H9 (cell line): ENCODE results near the gene SLK. TPM values are rescaled to one million over a fixed set of nuclear protein-coding genes. Genes with fewer than 3 reads are reported as not detected.

Experiments used
- DNase-seq: peaks from one replicate; pipeline ENCODE4 v3.0.0-alpha.2; 2017
- H2AFZ ChIP-seq: one replicate; pipeline ENCODE4 v1.6.1; 2013; ENCODE audit warnings: mild to moderate bottlenecking, low read length, control low read depth, moderate library complexity
- H2AK5ac ChIP-seq: 2 replicates; pipeline ENCODE4 v1.6.1; 2013; ENCODE audit warnings: low read length, control low read depth, mixed read lengths; ENCODE audit not compliant: insufficient read length
- H2BK120ac ChIP-seq: one replicate; pipeline ENCODE4 v1.6.1; 2013; ENCODE audit warnings: low read depth, mild to moderate bottlenecking, low read length, control low read depth, inconsistent platforms; ENCODE audit not compliant: poor library complexity, severe bottlenecking
- H2BK12ac ChIP-seq: 2 replicates; pipeline ENCODE4 v1.6.1; 2013; ENCODE audit warnings: low read length, control low read depth, mixed read lengths, low read depth; ENCODE audit not compliant: insufficient read length
- H2BK15ac ChIP-seq: 2 replicates; pipeline ENCODE4 v1.6.1; 2013; ENCODE audit warnings: low read depth, low read length, control low read depth
- H2BK20ac ChIP-seq: one replicate; pipeline ENCODE4 v1.6.1; 2013; ENCODE audit warnings: low read depth, mild to moderate bottlenecking, low read length, control low read depth, inconsistent platforms; ENCODE audit not compliant: poor library complexity, severe bottlenecking
- H2BK5ac ChIP-seq: 2 replicates; pipeline ENCODE4 v1.6.1; 2013; ENCODE audit warnings: low read length, control low read depth, mixed read lengths; ENCODE audit not compliant: insufficient read length
- H3K14ac ChIP-seq: 2 replicates; pipeline ENCODE4 v1.6.1; 2013; ENCODE audit warnings: low read length, control low read depth; ENCODE audit not compliant: insufficient read depth
- H3K18ac ChIP-seq: 2 replicates; pipeline ENCODE4 v1.6.1; 2013; ENCODE audit warnings: low read depth, mild to moderate bottlenecking, mixed read lengths, low read length, control low read depth; ENCODE audit not compliant: insufficient read length
- H3K23ac ChIP-seq: 2 replicates; pipeline ENCODE4 v1.6.1; 2013; ENCODE audit warnings: low read length, control low read depth, mixed read lengths, low read depth; ENCODE audit not compliant: insufficient read length
- H3K23me2 ChIP-seq: 2 replicates; pipeline ENCODE4 v1.6.1; 2013; ENCODE audit warnings: low read depth, mild to moderate bottlenecking, mixed read lengths, low read length, control low read depth; ENCODE audit not compliant: insufficient read length, poor library complexity, severe bottlenecking
- H3K27ac ChIP-seq: 2 replicates; pipeline ENCODE4 v1.5.1; 2013; ENCODE audit warnings: low read length, control low read depth, mixed read lengths, low read depth; ENCODE audit not compliant: insufficient read length
- H3K27me3 ChIP-seq: 2 replicates; pipeline ENCODE4 v1.6.1; 2013; ENCODE audit warnings: low read length, control low read depth, inconsistent platforms; ENCODE audit not compliant: insufficient read depth
- H3K4ac ChIP-seq: 2 replicates; pipeline ENCODE4 v1.6.1; 2013; ENCODE audit warnings: low read depth, mild to moderate bottlenecking, control low read depth, inconsistent platforms, low read length, moderate library complexity
- H3K4me1 ChIP-seq: 2 replicates; pipeline ENCODE4 v1.6.1; 2013; ENCODE audit warnings: low read length, control low read depth, inconsistent platforms; ENCODE audit not compliant: insufficient read depth
- H3K4me2 ChIP-seq: 2 replicates; pipeline ENCODE4 v1.6.1; 2013; ENCODE audit warnings: low read length, control low read depth, mixed read lengths; ENCODE audit not compliant: insufficient read length, insufficient read depth
- H3K56ac ChIP-seq: 2 replicates; pipeline ENCODE4 v1.6.1; 2013; ENCODE audit warnings: low read depth, mild to moderate bottlenecking, mixed read lengths, low read length, control low read depth; ENCODE audit not compliant: insufficient read length
- H3K79me1 ChIP-seq: 2 replicates; pipeline ENCODE4 v1.6.1; 2013; ENCODE audit warnings: low read depth, mild to moderate bottlenecking, moderate library complexity, low read length, control low read depth, inconsistent platforms; ENCODE audit not compliant: insufficient read depth, poor library complexity, severe bottlenecking
- H3K79me2 ChIP-seq: 2 replicates; pipeline ENCODE4 v1.6.1; 2013; ENCODE audit warnings: low read length, control low read depth, inconsistent platforms; ENCODE audit not compliant: insufficient read depth
- H3K9ac ChIP-seq: 2 replicates; pipeline ENCODE4 v1.6.1; 2013; ENCODE audit warnings: low read length, control low read depth, mixed read lengths; ENCODE audit not compliant: insufficient read length; ENCODE audit errors: extremely low read depth
- H3K9me3 ChIP-seq: one replicate; pipeline ENCODE4 v1.6.1; 2013; ENCODE audit warnings: low read depth, low read length, inconsistent platforms; ENCODE audit not compliant: control insufficient read depth
- H3T11ph ChIP-seq: one replicate; pipeline ENCODE4 v1.6.1; 2013; ENCODE audit warnings: mild to moderate bottlenecking, low read length, control low read depth, inconsistent platforms
- H4K20me1 ChIP-seq: one replicate; pipeline ENCODE4 v1.6.1; 2013; ENCODE audit not compliant: control insufficient read depth, insufficient read length, insufficient read depth
- H4K5ac ChIP-seq: 2 replicates; pipeline ENCODE4 v1.6.1; 2013; ENCODE audit warnings: low read depth, mild to moderate bottlenecking, mixed read lengths, low read length, control low read depth; ENCODE audit not compliant: insufficient read length
- H4K8ac ChIP-seq: replicated peaks from 2 replicates; pipeline ENCODE4 v1.6.1; 2013; ENCODE audit warnings: low read length, control low read depth, mixed read lengths, low read depth; ENCODE audit not compliant: insufficient read length
- H4K91ac ChIP-seq: 2 replicates; pipeline ENCODE4 v1.6.1; 2013; ENCODE audit warnings: low read depth, mild to moderate bottlenecking, moderate library complexity, mixed read lengths, low read length, control low read depth; ENCODE audit not compliant: insufficient read length
- H3K27ac Mint-ChIP-seq, 3 experiments: 2 replicates in 2 of 3; 3 replicates in 1 of 3; pipeline ENCODE4 v1.8.0; 2020 to 2021; ENCODE audit warnings: mixed read lengths in 3 of 3, mild to moderate bottlenecking in 1 of 3, moderate library complexity in 1 of 3
- H3K27me3 Mint-ChIP-seq: 2 replicates; pipeline ENCODE4 v1.8.0; 2021; ENCODE audit warnings: low read depth, mild to moderate bottlenecking, moderate library complexity, mixed read lengths
- H3K36me3 Mint-ChIP-seq, 3 experiments: 2 replicates in 2 of 3; 3 replicates in 1 of 3; pipeline ENCODE4 v1.8.0; 2020 to 2021; ENCODE audit warnings: low read depth in 3 of 3, mixed read lengths in 3 of 3; ENCODE audit not compliant: insufficient read depth in 1 of 3
- H3K4me1 Mint-ChIP-seq, 2 experiments: 2 replicates each; pipeline ENCODE4 v1.8.0; 2020; ENCODE audit warnings: mixed read lengths in 2 of 2
- H3K4me3 Mint-ChIP-seq, 2 experiments: 2 replicates in 1 of 2; 3 replicates in 1 of 2; pipeline ENCODE4 v1.8.0; 2020 to 2021; ENCODE audit warnings: mild to moderate bottlenecking in 2 of 2, mixed read lengths in 2 of 2, moderate library complexity in 1 of 2
- H3K9me3 Mint-ChIP-seq, 2 experiments: 2 replicates in 1 of 2; 3 replicates in 1 of 2; pipeline ENCODE4 v1.8.0; 2020; ENCODE audit warnings: mild to moderate bottlenecking in 2 of 2, mixed read lengths in 2 of 2, moderate library complexity in 1 of 2
- CTCF ChIP-seq: fragments of 200-600 bp; sonication (generic); conservative IDR thresholded peaks from 3 replicates; pipeline ENCODE4 v1.8.0; 2021; ENCODE audit warnings: antibody characterized with exemption, mild to moderate bottlenecking
- WGBS: extraction: QIAGEN DNeasy Blood & Tissue Kit; methylation state at CpG from one replicate; pipeline ENCODE4 v1.1.7; 2013; ENCODE audit warnings: missing lambda C conversion rate, low lambda C conversion rate, mixed read lengths; ENCODE audit not compliant: insufficient read length; ENCODE audit errors: extremely low coverage; 5-methylcytosine and 5-hydroxymethylcytosine counted together
- total RNA-seq: library from RNA; stranded (reverse); gene quantifications from 2 replicates; pipeline ENCODE4 v1.2.1, GENCODE V29; 2021

SLK gene
- total RNA-seq, 1 experiment from 2014 or later = 21.0 TPM

GRCh38 chr10:104016661-104017060, 49.7 kb downstream of the SLK start:
- H3K27ac ChIP-seq = no peak overlapping the region
- no peaks in the 10 kb centered on the region for H3K79me1 ChIP-seq
- WGBS = no CpG with 5 or more reads among the region's 1 CpG
- no peak overlapping the region for H2BK20ac ChIP-seq
- no peaks in the 10 kb centered on the region for H3K23me2 ChIP-seq
- H2AK5ac ChIP-seq = no peak overlapping the region
- Mint-ChIP-seq H3K9me3 (no peaks in the 10 kb centered on the region), H3K36me3 (peaks cover 4 to 21% (median 16%) of the 10 kb centered on the region in 3 experiments; a peak in 5 of 7 replicates), H3K4me3 (no peak overlapping the region), H3K4me1 (peaks cover 5% of the 10 kb centered on the region in 2 experiments), H3K27ac (peak overlapping the region in 1 of 3 experiments; percentile 80; a peak in 1 of 7 replicates), H3K27me3 (no peaks in the 10 kb centered on the region)
- H3K9me3 ChIP-seq = no peaks in the 10 kb centered on the region
- no peak overlapping the region for H3K23ac ChIP-seq
- H3K4me1 ChIP-seq = no peaks in the 10 kb centered on the region
- no peak overlapping the region for H3T11ph ChIP-seq
- no peak overlapping the region for H2BK5ac ChIP-seq
- H3K4me2 ChIP-seq = no peak overlapping the region
- H2BK120ac ChIP-seq = no peak overlapping the region
- no peak overlapping the region for H3K56ac ChIP-seq
- no peak for DNase-seq
- H2BK12ac ChIP-seq = no peak overlapping the region
- no peaks in the 10 kb centered on the region for H4K20me1 ChIP-seq
- no peak overlapping the region for H3K4ac ChIP-seq
- H2BK15ac ChIP-seq = no peak overlapping the region
- H3K14ac ChIP-seq = no peak overlapping the region
- H4K5ac ChIP-seq = no peak overlapping the region
- no peak overlapping the region for H3K18ac ChIP-seq
- H3K27me3 ChIP-seq = no peaks in the 10 kb centered on the region
- no peak for TF ChIP-seq CTCF
- no peaks in the 10 kb centered on the region for H3K79me2 ChIP-seq
- H2AFZ ChIP-seq = no peak overlapping the region
- no peak overlapping the region for H4K91ac ChIP-seq
- no peak overlapping the region for H4K8ac ChIP-seq
- no peak overlapping the region for H3K9ac ChIP-seq
